Thyroid gland (tissue), 4 donors: ENCODE data around the gene TLX2.

ENCODE experiments used
- POLR2A ChIP-seq, 2 donors: fragments of 450-650 bp; IDR thresholded peaks; one replicate each; pipeline ENCODE4 v1.6.1; 2017; ENCODE audit warnings: antibody characterized with exemption in 2 of 2, mild to moderate bottlenecking in 2 of 2, moderate library complexity in 1 of 2
- TF ChIP-seq, protein P1 (sequence below), 6 experiments: fragments of 200-600 bp in 3 of 6; fragments of 450-650 bp in 3 of 6; sonication (generic) in 3 of 6; IDR thresholded peaks; one replicate each; pipeline ENCODE4 v1.5.1; 2016 to 2019; ENCODE audit warnings: antibody characterized with exemption in 6 of 6, mild to moderate bottlenecking in 2 of 6, inconsistent platforms in 1 of 6, moderate library complexity in 1 of 6

DNA sequence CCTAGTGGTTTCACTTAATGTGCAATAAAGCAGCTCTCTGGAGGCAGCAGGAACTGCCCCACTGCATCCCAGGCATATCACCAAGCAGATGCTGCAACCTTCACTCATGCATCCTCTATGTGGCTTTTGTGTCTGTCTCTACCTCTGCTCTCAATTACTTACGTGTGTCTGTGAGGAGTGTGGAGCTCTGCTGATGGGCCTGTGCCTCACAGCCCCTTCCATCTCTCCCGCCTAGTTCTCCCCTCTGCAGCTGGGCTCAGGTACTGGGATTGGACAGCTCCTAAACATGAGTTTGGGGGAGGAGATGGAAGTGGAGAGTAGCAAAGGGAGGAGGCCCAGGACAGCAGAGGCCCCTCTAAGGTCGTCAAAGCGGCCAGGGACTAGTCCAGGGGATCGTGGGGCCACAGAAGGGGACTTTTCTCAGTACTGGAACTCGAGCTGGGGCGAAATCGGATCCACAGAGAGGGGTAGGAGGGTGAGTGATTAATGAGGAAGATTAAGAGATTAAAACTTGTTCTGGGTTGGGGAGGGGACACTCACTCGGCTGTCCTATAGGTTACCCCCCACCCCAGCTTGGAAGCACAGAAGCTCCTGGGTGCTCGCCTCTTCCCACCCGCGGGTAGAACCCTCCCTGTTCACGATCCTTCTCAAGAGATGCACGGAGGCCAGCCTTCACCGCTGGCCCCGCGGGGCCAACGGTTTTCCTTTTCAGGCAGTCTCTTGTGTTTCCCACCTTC, 12.7 kb upstream of the TLX2 start:
- TF ChIP-seq, protein P1, sequence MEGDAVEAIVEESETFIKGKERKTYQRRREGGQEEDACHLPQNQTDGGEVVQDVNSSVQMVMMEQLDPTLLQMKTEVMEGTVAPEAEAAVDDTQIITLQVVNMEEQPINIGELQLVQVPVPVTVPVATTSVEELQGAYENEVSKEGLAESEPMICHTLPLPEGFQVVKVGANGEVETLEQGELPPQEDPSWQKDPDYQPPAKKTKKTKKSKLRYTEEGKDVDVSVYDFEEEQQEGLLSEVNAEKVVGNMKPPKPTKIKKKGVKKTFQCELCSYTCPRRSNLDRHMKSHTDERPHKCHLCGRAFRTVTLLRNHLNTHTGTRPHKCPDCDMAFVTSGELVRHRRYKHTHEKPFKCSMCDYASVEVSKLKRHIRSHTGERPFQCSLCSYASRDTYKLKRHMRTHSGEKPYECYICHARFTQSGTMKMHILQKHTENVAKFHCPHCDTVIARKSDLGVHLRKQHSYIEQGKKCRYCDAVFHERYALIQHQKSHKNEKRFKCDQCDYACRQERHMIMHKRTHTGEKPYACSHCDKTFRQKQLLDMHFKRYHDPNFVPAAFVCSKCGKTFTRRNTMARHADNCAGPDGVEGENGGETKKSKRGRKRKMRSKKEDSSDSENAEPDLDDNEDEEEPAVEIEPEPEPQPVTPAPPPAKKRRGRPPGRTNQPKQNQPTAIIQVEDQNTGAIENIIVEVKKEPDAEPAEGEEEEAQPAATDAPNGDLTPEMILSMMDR (IDR thresholded peaks at IDR 0.05): no peak
- no peak for TF ChIP-seq POLR2A (IDR thresholded peaks at IDR 0.05)
